ENCODE data around the gene SAMD15.

SAMD15 gene

DNA sequence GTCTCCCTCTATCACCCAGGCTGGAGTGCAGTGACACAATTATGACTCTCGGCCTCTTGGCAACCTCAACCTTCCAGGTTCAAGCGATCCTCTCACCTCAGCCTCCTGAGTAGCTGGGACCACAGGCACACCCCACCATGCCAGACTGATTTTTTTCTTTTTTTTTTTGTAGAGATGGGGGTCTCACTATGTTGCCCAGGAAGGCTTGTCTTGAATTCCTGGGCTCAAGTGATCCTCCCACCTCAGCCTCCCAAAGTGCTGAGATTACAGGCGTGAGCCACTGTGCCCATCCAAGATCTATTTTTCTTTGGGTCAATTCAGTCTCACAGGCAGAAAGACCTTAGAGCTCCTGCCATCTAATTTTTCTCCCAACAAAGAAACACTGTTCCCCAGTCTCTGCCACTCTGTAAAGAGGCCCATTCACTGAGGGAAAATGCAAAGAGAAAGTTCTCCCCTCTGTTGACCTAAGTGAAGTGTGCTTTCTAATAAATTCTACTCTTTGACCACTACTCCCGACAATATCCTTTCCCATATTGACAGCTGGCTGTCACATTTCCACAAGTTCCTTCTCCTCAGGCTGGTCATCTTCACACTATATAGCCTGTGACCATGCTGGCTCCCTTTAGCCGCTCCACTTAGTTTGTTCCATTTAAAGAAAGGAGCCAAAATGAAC lies 23.6 kb upstream of the SAMD15 start:
- no peak for TF ChIP-seq SIN3A (IDR thresholded peaks at IDR 0.05; ENCODE audit: borderline replicate concordance, insufficient read depth, low read length)
- TF ChIP-seq FOXP2 (optimal IDR thresholded peaks at IDR 0.05; ENCODE audit: borderline replicate concordance, extremely low read depth, extremely low read length, insufficient read depth) = no peak
- TF ChIP-seq, protein P1, sequence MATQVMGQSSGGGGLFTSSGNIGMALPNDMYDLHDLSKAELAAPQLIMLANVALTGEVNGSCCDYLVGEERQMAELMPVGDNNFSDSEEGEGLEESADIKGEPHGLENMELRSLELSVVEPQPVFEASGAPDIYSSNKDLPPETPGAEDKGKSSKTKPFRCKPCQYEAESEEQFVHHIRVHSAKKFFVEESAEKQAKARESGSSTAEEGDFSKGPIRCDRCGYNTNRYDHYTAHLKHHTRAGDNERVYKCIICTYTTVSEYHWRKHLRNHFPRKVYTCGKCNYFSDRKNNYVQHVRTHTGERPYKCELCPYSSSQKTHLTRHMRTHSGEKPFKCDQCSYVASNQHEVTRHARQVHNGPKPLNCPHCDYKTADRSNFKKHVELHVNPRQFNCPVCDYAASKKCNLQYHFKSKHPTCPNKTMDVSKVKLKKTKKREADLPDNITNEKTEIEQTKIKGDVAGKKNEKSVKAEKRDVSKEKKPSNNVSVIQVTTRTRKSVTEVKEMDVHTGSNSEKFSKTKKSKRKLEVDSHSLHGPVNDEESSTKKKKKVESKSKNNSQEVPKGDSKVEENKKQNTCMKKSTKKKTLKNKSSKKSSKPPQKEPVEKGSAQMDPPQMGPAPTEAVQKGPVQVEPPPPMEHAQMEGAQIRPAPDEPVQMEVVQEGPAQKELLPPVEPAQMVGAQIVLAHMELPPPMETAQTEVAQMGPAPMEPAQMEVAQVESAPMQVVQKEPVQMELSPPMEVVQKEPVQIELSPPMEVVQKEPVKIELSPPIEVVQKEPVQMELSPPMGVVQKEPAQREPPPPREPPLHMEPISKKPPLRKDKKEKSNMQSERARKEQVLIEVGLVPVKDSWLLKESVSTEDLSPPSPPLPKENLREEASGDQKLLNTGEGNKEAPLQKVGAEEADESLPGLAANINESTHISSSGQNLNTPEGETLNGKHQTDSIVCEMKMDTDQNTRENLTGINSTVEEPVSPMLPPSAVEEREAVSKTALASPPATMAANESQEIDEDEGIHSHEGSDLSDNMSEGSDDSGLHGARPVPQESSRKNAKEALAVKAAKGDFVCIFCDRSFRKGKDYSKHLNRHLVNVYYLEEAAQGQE (IDR thresholded peaks at IDR 0.05; ENCODE audit: insufficient read depth in 1 of 2, low read depth in 2 of 2, low read length in 2 of 2) = no peak
- no peak for TF ChIP-seq POLR2AphosphoS5 (IDR thresholded peaks at IDR 0.05; ENCODE audit: low read depth, low read length)
- TF ChIP-seq TAF1 (IDR thresholded peaks at IDR 0.05; ENCODE audit: borderline replicate concordance, insufficient read depth, low read length) = no peak

DNA sequence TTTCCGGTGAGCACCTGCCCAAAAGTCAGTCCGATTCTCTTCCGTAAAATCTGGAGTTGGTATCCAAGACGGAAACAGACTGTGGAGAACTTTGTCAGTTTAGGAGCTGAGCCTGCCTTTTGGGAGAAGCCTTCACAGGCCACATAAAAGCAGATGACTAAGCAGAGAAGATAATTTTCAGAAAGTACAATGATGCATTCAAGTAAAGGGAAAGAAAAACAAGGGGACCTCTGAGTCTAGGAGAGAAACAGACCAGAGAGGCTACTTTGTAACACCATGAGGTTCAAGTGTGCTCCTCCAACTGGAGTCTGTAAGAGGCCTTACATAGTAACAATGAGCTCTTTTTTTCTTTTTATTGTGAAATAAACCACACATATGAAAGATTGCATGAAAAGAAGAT lies 21.4 kb upstream of the SAMD15 start:
- TF ChIP-seq, protein P1 (IDR thresholded peaks at IDR 0.05; ENCODE audit: insufficient read depth in 1 of 2, low read depth in 2 of 2, low read length in 2 of 2) = no peak
- TF ChIP-seq POLR2AphosphoS5 (IDR thresholded peaks at IDR 0.05; ENCODE audit: low read depth, low read length) = no peak
- TF ChIP-seq TAF1 (IDR thresholded peaks at IDR 0.05; ENCODE audit: borderline replicate concordance, insufficient read depth, low read length) = no peak
- no peak for TF ChIP-seq FOXP2 (optimal IDR thresholded peaks at IDR 0.05; ENCODE audit: borderline replicate concordance, extremely low read depth, extremely low read length, insufficient read depth)
- no peak for TF ChIP-seq SIN3A (IDR thresholded peaks at IDR 0.05; ENCODE audit: borderline replicate concordance, insufficient read depth, low read length)

DNA sequence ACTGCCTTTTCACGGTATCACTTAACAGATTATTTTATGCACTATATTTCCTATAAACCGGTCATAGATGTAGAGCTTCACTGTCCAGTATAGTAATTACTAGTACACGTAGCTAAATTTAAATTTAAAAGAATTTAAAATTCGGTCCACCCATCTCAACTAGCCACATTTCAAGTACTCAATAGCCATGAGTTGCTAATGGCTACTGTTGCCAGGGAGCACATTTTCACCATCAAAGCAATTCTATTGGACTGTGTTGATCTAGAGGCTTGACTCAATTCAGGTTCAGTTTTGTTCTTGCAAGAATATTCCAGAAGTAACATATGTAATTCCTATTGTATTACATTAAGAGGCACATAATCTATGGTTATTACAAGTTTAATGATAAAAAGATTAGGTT lies 20.3 kb upstream of the SAMD15 start:
- no peak for TF ChIP-seq FOXP2 (optimal IDR thresholded peaks at IDR 0.05; ENCODE audit: borderline replicate concordance, extremely low read depth, extremely low read length, insufficient read depth)
- no peak for TF ChIP-seq SIN3A (IDR thresholded peaks at IDR 0.05; ENCODE audit: borderline replicate concordance, insufficient read depth, low read length)
- TF ChIP-seq, protein P1 (IDR thresholded peaks at IDR 0.05; ENCODE audit: insufficient read depth in 1 of 2, low read depth in 2 of 2, low read length in 2 of 2) = no peak

- TF ChIP-seq SIN3A (IDR thresholded peaks at IDR 0.05; ENCODE audit: borderline replicate concordance, insufficient read depth, low read length) = no peak
- TF ChIP-seq, protein P1 (IDR thresholded peaks at IDR 0.05; ENCODE audit: insufficient read depth in 1 of 2, low read depth in 2 of 2, low read length in 2 of 2) = no peak
- TF ChIP-seq POLR2AphosphoS5 (IDR thresholded peaks at IDR 0.05; ENCODE audit: low read depth, low read length) = no peak
- no peak for TF ChIP-seq TAF1 (IDR thresholded peaks at IDR 0.05; ENCODE audit: borderline replicate concordance, insufficient read depth, low read length)
- no peak for TF ChIP-seq FOXP2 (optimal IDR thresholded peaks at IDR 0.05; ENCODE audit: borderline replicate concordance, extremely low read depth, extremely low read length, insufficient read depth)
Measured at GRCh38 chr14:77359626-77360025, 17.6 kb upstream of the SAMD15 start.

- TF ChIP-seq SIN3A (IDR thresholded peaks at IDR 0.05; ENCODE audit: borderline replicate concordance, insufficient read depth, low read length) (no peak), POLR2AphosphoS5 (IDR thresholded peaks at IDR 0.05; ENCODE audit: low read depth, low read length) (no peak), FOXP2 (optimal IDR thresholded peaks at IDR 0.05; ENCODE audit: borderline replicate concordance, extremely low read depth, extremely low read length, insufficient read depth) (no peak), TAF1 (IDR thresholded peaks at IDR 0.05; ENCODE audit: borderline replicate concordance, insufficient read depth, low read length) (no peak)
- TF ChIP-seq, protein P1 (IDR thresholded peaks at IDR 0.05; ENCODE audit: insufficient read depth in 1 of 2, low read depth in 2 of 2, low read length in 2 of 2) = no peak
Measured at GRCh38 chr14:77364146-77364545, 13.0 kb upstream of the SAMD15 start.
